Spleen (tissue), 13 donors: ENCODE results near the gene PAQR4. TPM values are rescaled to one million over a fixed set of nuclear protein-coding genes. Genes with fewer than 3 reads are reported as not detected.

Experiments used
- DNase-seq: peaks from one replicate; pipeline ENCODE4 v3.0.0-alpha.2; 2020
- H3K27ac ChIP-seq, 8 donors: fragments of 200-600 bp; sonication (generic) in 7 of 8; 1 replicate in 4 of 8; 2 replicates in 4 of 8; pipeline versions ENCODE4 v1.5.0 to v1.8.0; 2016 to 2021; ENCODE audit warnings: inconsistent platforms in 4 of 8, mild to moderate bottlenecking in 4 of 8, moderate library complexity in 1 of 8
- H3K27me3 ChIP-seq, 7 donors: fragments of 200-600 bp; sonication (generic) in 6 of 7; replicated peaks in 1 of 7; 1 replicate in 4 of 7; 2 replicates in 3 of 7; pipeline versions ENCODE4 v1.5.0 to v1.8.0; 2016 to 2021; ENCODE audit warnings: inconsistent platforms in 3 of 7, mild to moderate bottlenecking in 1 of 7
- H3K36me3 ChIP-seq, 6 donors: fragments of 200-600 bp; sonication (generic) in 5 of 6; 1 replicate in 4 of 6; 2 replicates in 2 of 6; pipeline versions ENCODE4 v1.5.0 to v1.8.0; 2016 to 2021; ENCODE audit warnings: inconsistent platforms in 2 of 6
- H3K4me1 ChIP-seq, 6 donors: fragments of 200-600 bp; sonication (generic) in 5 of 6; 1 replicate in 3 of 6; 2 replicates in 3 of 6; pipeline versions ENCODE4 v1.5.0 to v1.8.0; 2016 to 2021; ENCODE audit warnings: inconsistent platforms in 3 of 6
- H3K4me3 ChIP-seq, 8 donors: fragments of 200-600 bp; sonication (generic) in 7 of 8; 1 replicate in 4 of 8; 2 replicates in 4 of 8; pipeline versions ENCODE4 v1.5.0 to v1.8.0; 2016 to 2021; ENCODE audit warnings: inconsistent platforms in 4 of 8, mild to moderate bottlenecking in 4 of 8, moderate library complexity in 2 of 8
- H3K9me3 ChIP-seq, 8 donors: fragments of 200-600 bp; sonication (generic) in 7 of 8; 1 replicate in 4 of 8; 2 replicates in 4 of 8; pipeline versions ENCODE4 v1.5.0 to v1.8.0; 2016 to 2021; ENCODE audit warnings: inconsistent platforms in 4 of 8
- CTCF ChIP-seq, 11 experiments: fragments of 200-600 bp in 7 of 11; fragments of 450-650 bp in 4 of 11; sonication (generic) in 4 of 11; IDR thresholded peaks in 8 of 11; conservative IDR thresholded peaks in 3 of 11; 1 replicate in 7 of 11; 2 replicates in 4 of 11; pipeline versions ENCODE4 v1.4.0 to v1.8.0; 2016 to 2021; ENCODE audit warnings: antibody characterized with exemption in 11 of 11, inconsistent platforms in 4 of 11, mild to moderate bottlenecking in 1 of 11
- POLR2A ChIP-seq, 3 donors: fragments of 450-650 bp; IDR thresholded peaks; one replicate each; pipeline ENCODE4 v1.5.1; 2017; ENCODE audit warnings: antibody characterized with exemption in 3 of 3, mild to moderate bottlenecking in 1 of 3
- POLR2AphosphoS5 ChIP-seq, 3 donors: sonication (generic); formaldehyde crosslinking; IDR thresholded peaks; one replicate each; pipeline ENCODE4 v1.5.1; 2017; ENCODE audit warnings: antibody characterized with exemption in 3 of 3
- WGBS, 5 donors: extraction: QIAGEN DNeasy Blood & Tissue Kit in 3 of 5; methylation state at CpG; one replicate each; pipeline versions ENCODE4 v1.1.5 to v1.1.7; 2013 to 2018; 5-methylcytosine and 5-hydroxymethylcytosine counted together
- intact Hi-C: fragments of 100-400 bp; cut with DNase I; formaldehyde crosslinking; loops from one replicate; pipeline ENCODE4 v1.15.0; 2023; ENCODE audit warnings: low total_unique reads
- long read RNA-seq, 2 donors: transcript quantifications; one replicate each; lab custom pipeline, GENCODE V29; 2026
- polyA plus RNA-seq, 3 donors: library from polyadenylated mRNA; stranded (reverse); fragments of 200-250 nt; gene quantifications; one replicate each; pipeline ENCODE4 v1.2.1, GENCODE V29; 2013
- total RNA-seq, 7 donors: library from RNA; depleted of rRNA in 3 of 7; stranded (reverse); fragments of >200 nt in 3 of 7; fragmentation: NEBNext Ultra II Directional in 4 of 7; extraction: Animal tissue kit (Norgen Biotek cat#: 25700) in 4 of 7; gene quantifications; one replicate each; pipeline versions ENCODE4 v1.1.0 to v1.2.1, GENCODE V29; 2016 to 2021
- donor health status: healthy with polysubstance abuse.
- donor health status: DM: no; HTN: no; CAD: no; lungs with moderate emphysema.
- donor health status: DM: no; HTN: no; CAD: no.
- donor health status: Bipolar disorder and iron deficiency.
- donor health status: healthy.
- donor health status: DM: no; HTN: no; CAD: no.
- donor health status: DM: yes; HTN: yes; CAD: no.

PAQR4 gene
- total RNA-seq, result 1 to 10 TPM; 3.3 to 9.0 (median 6.4) TPM
- polyA plus RNA-seq, result 1 to 10 TPM; 2.1 to 7.1 (median 6.3) TPM
- long read RNA-seq, donor 1, partial matches to known transcripts, result 0 of 6 reads
- long read RNA-seq, donor 1, other reads (novel, unspliced or antisense), result 0 of 6 reads
- long read RNA-seq, donor 2, partial matches to known transcripts, result 0 of 7 reads
- long read RNA-seq, donor 2, other reads (novel, unspliced or antisense), result 0 of 7 reads

- 1 to 6% (median 1%) methylated on average over 28 to 98 of the region's 98 CpGs for WGBS, 5 donors
- peak within 1 kb of the TSS in 4 of 8 donors; percentile 56 to 79 (median 74) for H3K27ac ChIP-seq
- H3K27me3 ChIP-seq, result peaks cover 19 to 65% (median 47%) of the 10 kb centered on the region in 7 donors
- peak; percentile 96 for DNase-seq
- H3K36me3 ChIP-seq, result peaks cover 0 to 26% (median 0%) of the 10 kb centered on the region in 6 donors
- H3K4me1 ChIP-seq, result peaks cover 26 to 77% (median 68%) of the 10 kb centered on the region in 6 donors
- intact Hi-C loops, result no loop called here
- peak within 1 kb of the TSS; percentile 53 to 95 (median 81) for H3K4me3 ChIP-seq
- TF ChIP-seq POLR2AphosphoS5 (IDR thresholded peaks at IDR 0.05) (peak in 2 of 3 donors; percentile 65 to 75), POLR2A (IDR thresholded peaks at IDR 0.05) (no peak), CTCF (IDR thresholded peaks at IDR 0.05 in 8 of 11, conservative IDR thresholded peaks at IDR 0.05 in 3 of 11) (peak in 2 of 11 experiments; percentile 24 to 44)
- no peaks in the 10 kb centered on the region for H3K9me3 ChIP-seq
Measured at GRCh38 chr16:2968738-2969544, at the start of gene PAQR4. Gene PAQR4, plus strand, starts transcription at chr16:2969348. Its CDS starts 327 bp downstream, at chr16:2969675.

GRCh38 chr16:2919511-2920255 lies 49.5 kb upstream of the PAQR4 start:
- peaks cover 0 to 90% (median 11%) of the 10 kb centered on the region in 6 donors for H3K36me3 ChIP-seq
- H3K9me3 ChIP-seq, result no peaks in the 10 kb centered on the region
- peaks cover 0 to 23% (median 8%) of the 10 kb centered on the region in 6 donors for H3K4me1 ChIP-seq
- H3K4me3 ChIP-seq, result no peak overlapping the region
- DNase-seq, result no peak
- H3K27ac ChIP-seq, result peak overlapping the region in 5 of 8 donors; percentile 2 to 54 (median 39)
- TF ChIP-seq POLR2AphosphoS5 (IDR thresholded peaks at IDR 0.05), result no peak
- TF ChIP-seq POLR2A (IDR thresholded peaks at IDR 0.05), result no peak
- TF ChIP-seq CTCF (IDR thresholded peaks at IDR 0.05 in 8 of 11, conservative IDR thresholded peaks at IDR 0.05 in 3 of 11), result peak; percentile 70 to 97 (median 92)
- H3K27me3 ChIP-seq, result no peaks in the 10 kb centered on the region
- WGBS, 5 donors, result 13 to 22% (median 16%) methylated on average over 13 of the region's 13 CpGs
- intact Hi-C loops, result loop anchor here (5.0 kb wide), 1 partner anchor 47 kb away; no protein-coding TSS in a partner anchor

- peaks cover 0 to 60% (median 4%) of the 10 kb centered on the region in 6 donors for H3K36me3 ChIP-seq
- no peak overlapping the region for H3K27ac ChIP-seq
- intact Hi-C loops, result loop anchor here (5.0 kb wide), 1 partner anchor 51 kb away; no protein-coding TSS in a partner anchor
- no peak for TF ChIP-seq CTCF (IDR thresholded peaks at IDR 0.05 in 8 of 11, conservative IDR thresholded peaks at IDR 0.05 in 3 of 11)
- TF ChIP-seq POLR2AphosphoS5 (IDR thresholded peaks at IDR 0.05), result no peak
- TF ChIP-seq POLR2A (IDR thresholded peaks at IDR 0.05), result no peak
- H3K9me3 ChIP-seq, result no peaks in the 10 kb centered on the region
- 95 to 98% (median 96%) methylated on average over 14 of the region's 14 CpGs for WGBS, 5 donors
- no peak overlapping the region for H3K4me3 ChIP-seq
- H3K27me3 ChIP-seq, result no peaks in the 10 kb centered on the region
- H3K4me1 ChIP-seq, result peaks cover 0 to 25% (median 18%) of the 10 kb centered on the region in 6 donors
- no peak for DNase-seq
Measured at GRCh38 chr16:2923481-2923880, 45.7 kb upstream of the PAQR4 start.
